CD4-positive, alpha-beta memory T cell (primary cell): ENCODE data around the gene RBM42. TPM values are rescaled to one million over a fixed set of nuclear protein-coding genes. Genes with fewer than 3 reads are reported as not detected.

Experiments used
- CTCF ChIA-PET: fragments of 350-600 bp; sonication (Branson Sonifier 250); formaldehyde crosslinking; loops from one replicate; lab custom pipeline; 2021; ENCODE audit warnings: inconsistent platforms; ENCODE audit not compliant: partially characterized antibody; lab: Charles Lee
- POLR2A ChIA-PET: fragments of 350-600 bp; sonication (Branson Sonifier 250); formaldehyde crosslinking; loops from one replicate; lab custom pipeline; 2021; ENCODE audit not compliant: partially characterized antibody; lab: Charles Lee
- DNase-seq, 5 donors: peaks; one replicate each; pipeline versions ENCODE4 v3.0.0 to v3.0.0-alpha.2; 2020 to 2022; ENCODE audit warnings: mixed read lengths in 1 of 5
- H3K27ac ChIP-seq: one replicate; pipeline ENCODE4 v1.7.0; 2013; ENCODE audit warnings: low read depth, low read length
- H3K27me3 ChIP-seq: 2 replicates; pipeline ENCODE4 v1.7.0; 2013; ENCODE audit warnings: mild to moderate bottlenecking, low read length, moderate library complexity; ENCODE audit not compliant: insufficient read depth
- H3K36me3 ChIP-seq: 2 replicates; pipeline ENCODE4 v1.7.0; 2013; ENCODE audit warnings: mild to moderate bottlenecking, low read length, moderate library complexity; ENCODE audit not compliant: insufficient read depth
- H3K4me1 ChIP-seq: 2 replicates; pipeline ENCODE4 v1.7.0; 2013; ENCODE audit warnings: mild to moderate bottlenecking, low read length, moderate library complexity; ENCODE audit not compliant: insufficient read depth
- H3K4me3 ChIP-seq, 2 donors: one replicate each; pipeline ENCODE4 v1.7.0; 2013; ENCODE audit warnings: low read length in 2 of 2, mild to moderate bottlenecking in 1 of 2
- H3K9me3 ChIP-seq, 2 donors: one replicate each; pipeline ENCODE4 v1.7.0; 2013; ENCODE audit warnings: low read length in 2 of 2, control low read depth in 1 of 2; ENCODE audit not compliant: control insufficient read depth in 1 of 2
- H3K27ac Mint-ChIP-seq, 7 donors: one replicate each; pipeline ENCODE4 v1.8.0; 2020 to 2021; ENCODE audit warnings: mixed read lengths in 7 of 7, mild to moderate bottlenecking in 6 of 7, inconsistent platforms in 3 of 7, moderate library complexity in 3 of 7
- H3K27me3 Mint-ChIP-seq, 2 donors: one replicate each; pipeline ENCODE4 v1.8.0; 2020 to 2021; ENCODE audit warnings: mixed read lengths in 2 of 2
- H3K36me3 Mint-ChIP-seq, 2 donors: one replicate each; pipeline ENCODE4 v1.8.0; 2020 to 2021; ENCODE audit warnings: mixed read lengths in 2 of 2, inconsistent platforms in 1 of 2, mild to moderate bottlenecking in 1 of 2
- H3K4me1 Mint-ChIP-seq, 4 donors: one replicate each; pipeline ENCODE4 v1.8.0; 2020 to 2021; ENCODE audit warnings: mixed read lengths in 4 of 4, mild to moderate bottlenecking in 1 of 4
- H3K4me3 Mint-ChIP-seq, 8 donors: one replicate each; pipeline ENCODE4 v1.8.0; 2020 to 2021; ENCODE audit warnings: mixed read lengths in 8 of 8, mild to moderate bottlenecking in 7 of 8, moderate library complexity in 6 of 8, inconsistent platforms in 3 of 8
- H3K9me3 Mint-ChIP-seq, 8 donors: one replicate each; pipeline ENCODE4 v1.8.0; 2020 to 2021; ENCODE audit warnings: mixed read lengths in 8 of 8, mild to moderate bottlenecking in 5 of 8, inconsistent platforms in 3 of 8, moderate library complexity in 1 of 8
- intact Hi-C: fragments of 100-400 bp; cut with micrococcal nuclease; formaldehyde crosslinking; loops from one replicate; pipeline ENCODE4 v1.15.1; 2023
- polyA plus RNA-seq, 2 donors: library from polyadenylated mRNA; unstranded; fragments of 300-500 nt; fragmentation: Illumina TruSeq; gene quantifications; one replicate each; pipeline ENCODE4 v1.2.3, GENCODE V29; 2021
- total RNA-seq, 2 experiments: library from RNA; stranded (reverse); gene quantifications; one replicate each; pipeline ENCODE4 v1.2.3, GENCODE V29; 2021

RBM42 gene
- total and polyA plus RNA-seq, 4 experiments from 2014 or later = 42.9 to 61.0 (median 54.4) TPM

GRCh38 chr19:35657904-35658700 is 29.3 kb downstream of the RBM42 start:
- Mint-ChIP-seq H3K9me3 (peaks cover 0 to 2% (median 0%) of the 10 kb centered on the region in 8 donors), H3K36me3 (peaks cover 30 to 60% of the 10 kb centered on the region in 2 donors), H3K4me3 (no peak overlapping the region), H3K27me3 (no peaks in the 10 kb centered on the region), H3K4me1 (peaks cover 5 to 13% (median 10%) of the 10 kb centered on the region in 4 donors), H3K27ac (peak overlapping the region in 3 of 7 donors; percentile 2 to 32 (median 6))
- no peak overlapping the region for H3K27ac ChIP-seq
- no peak overlapping the region for H3K4me3 ChIP-seq
- CTCF ChIA-PET = interaction anchor here (0.6 kb wide), 1 partner anchor 559 kb away, joined by 3 read pairs; no protein-coding TSS in a partner anchor
- H3K9me3 ChIP-seq = no peaks in the 10 kb centered on the region
- no peak for DNase-seq
- peaks cover 42% of the 10 kb centered on the region for H3K36me3 ChIP-seq
- H3K27me3 ChIP-seq = no peaks in the 10 kb centered on the region
- intact Hi-C loops = no loop called here
- POLR2A ChIA-PET = no interaction called here
- H3K4me1 ChIP-seq = no peaks in the 10 kb centered on the region

- H3K4me1 ChIP-seq = no peaks in the 10 kb centered on the region
- Mint-ChIP-seq H3K27me3 (no peaks in the 10 kb centered on the region), H3K9me3 (peaks cover 0 to 2% (median 0%) of the 10 kb centered on the region in 8 donors), H3K27ac (no peak overlapping the region), H3K4me1 (peaks cover 0 to 6% (median 3%) of the 10 kb centered on the region in 4 donors), H3K36me3 (peaks cover 7 to 38% of the 10 kb centered on the region in 2 donors), H3K4me3 (no peak overlapping the region)
- ChIA-PET POLR2A (no interaction called here), CTCF (interaction anchor here (0.6 to 1.4 kb wide), 2 partner anchors 8 to 288 kb away, joined by 3 read pairs; no protein-coding TSS in a partner anchor)
- H3K27ac ChIP-seq = no peak overlapping the region
- H3K27me3 ChIP-seq = no peaks in the 10 kb centered on the region
- intact Hi-C loops = no loop called here
- H3K9me3 ChIP-seq = no peaks in the 10 kb centered on the region
- H3K36me3 ChIP-seq = peaks cover 15% of the 10 kb centered on the region
- H3K4me3 ChIP-seq = no peak overlapping the region
- DNase-seq = no peak
Measured at GRCh38 chr19:35661995-35662340, 33.1 kb downstream of the RBM42 start.

DNA sequence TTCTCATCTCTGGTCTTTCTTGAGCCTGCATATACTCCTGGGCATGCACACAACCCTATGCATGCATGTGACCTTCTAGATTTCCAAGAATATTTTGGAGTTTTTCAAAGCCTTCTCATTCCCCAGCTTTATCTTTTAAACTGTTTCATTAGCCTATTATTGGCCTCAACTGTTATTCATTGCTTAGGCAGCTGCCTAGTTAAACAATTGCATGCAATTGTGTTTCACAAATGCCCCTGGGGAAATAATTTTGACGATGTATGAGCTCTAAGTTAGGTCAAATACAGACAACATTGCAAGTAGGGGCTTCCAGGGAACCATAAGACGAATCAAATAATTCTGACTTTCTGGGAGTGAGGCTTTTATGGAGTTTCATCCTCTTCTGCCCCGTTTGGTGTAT is 35.1 kb downstream of the RBM42 start:
- ChIA-PET POLR2A (interaction anchor here (0.6 to 1.6 kb wide), 2 partner anchors 9 to 16 kb away, joined by 3 to 5 read pairs; partner anchors contain the start of gene COX6B1), CTCF (no interaction called here)
- Histone ChIP-seq H3K36me3 (no peaks in the 10 kb centered on the region), H3K9me3 (no peaks in the 10 kb centered on the region), H3K4me3 (no peak overlapping the region), H3K27me3 (no peaks in the 10 kb centered on the region), H3K27ac (no peak overlapping the region), H3K4me1 (no peaks in the 10 kb centered on the region)
- Mint-ChIP-seq H3K27ac (no peak overlapping the region), H3K9me3 (peaks cover 0 to 2% (median 0%) of the 10 kb centered on the region in 8 donors), H3K36me3 (peaks cover 0 to 23% of the 10 kb centered on the region in 2 donors), H3K27me3 (no peaks in the 10 kb centered on the region), H3K4me1 (peaks cover 0 to 5% (median under 1%) of the 10 kb centered on the region in 4 donors), H3K4me3 (peak overlapping the region in 1 of 8 donors; percentile 31)
- intact Hi-C loops = no loop called here
- no peak for DNase-seq

GRCh38 chr19:35665157-35665556 is 36.3 kb downstream of the RBM42 start:
- H3K36me3 ChIP-seq = no peaks in the 10 kb centered on the region
- POLR2A ChIA-PET = interaction anchor here (1.6 kb wide), 1 partner anchor 17 kb away, joined by 5 read pairs; the partner anchor contains the start of gene COX6B1
- H3K4me3 Mint-ChIP-seq = no peak overlapping the region
- H3K9me3 Mint-ChIP-seq = peaks cover 0 to 2% (median 0%) of the 10 kb centered on the region in 8 donors
- DNase-seq = no peak
- H3K9me3 ChIP-seq = no peaks in the 10 kb centered on the region
- CTCF ChIA-PET = no interaction called here
- intact Hi-C loops = no loop called here
- no peaks in the 10 kb centered on the region for H3K4me1 ChIP-seq
- H3K36me3 Mint-ChIP-seq = peaks cover 0 to 19% of the 10 kb centered on the region in 2 donors
- H3K4me3 ChIP-seq = no peak overlapping the region
- H3K27ac Mint-ChIP-seq = no peak overlapping the region
- peaks cover 0 to 5% (median under 1%) of the 10 kb centered on the region in 4 donors for H3K4me1 Mint-ChIP-seq
- H3K27ac ChIP-seq = no peak overlapping the region
- peaks cover 6 to 7% of the 10 kb centered on the region in 2 donors for H3K27me3 Mint-ChIP-seq
- H3K27me3 ChIP-seq = no peaks in the 10 kb centered on the region

DNA sequence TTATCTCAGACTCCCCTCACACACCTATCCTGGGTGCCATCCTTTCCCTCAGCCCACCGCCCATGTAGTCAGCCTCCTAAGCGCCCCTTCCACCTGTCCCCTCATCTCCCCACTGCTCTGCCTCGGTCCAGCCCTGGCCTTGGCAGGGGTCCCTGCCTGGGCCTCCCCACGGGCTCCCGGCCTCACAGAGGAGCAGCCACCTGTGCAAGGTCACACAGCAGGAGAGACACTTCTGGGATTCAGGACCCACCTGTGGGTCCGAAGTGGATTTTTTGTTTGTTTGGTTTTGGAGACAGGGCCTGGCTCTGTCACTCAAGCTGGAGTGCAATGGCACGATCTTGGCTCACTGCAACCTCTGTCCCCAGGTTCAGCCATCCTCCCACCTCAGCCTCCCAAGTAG is 36.8 kb downstream of the RBM42 start:
- peaks cover 0 to 5% (median under 1%) of the 10 kb centered on the region in 4 donors for H3K4me1 Mint-ChIP-seq
- Histone ChIP-seq H3K27me3 (no peaks in the 10 kb centered on the region), H3K9me3 (no peaks in the 10 kb centered on the region), H3K4me3 (no peak overlapping the region), H3K36me3 (no peaks in the 10 kb centered on the region), H3K4me1 (no peaks in the 10 kb centered on the region), H3K27ac (no peak overlapping the region)
- H3K27ac Mint-ChIP-seq = no peak overlapping the region
- H3K27me3 Mint-ChIP-seq = peaks cover 6 to 8% of the 10 kb centered on the region in 2 donors
- peaks cover 0 to 2% (median 0%) of the 10 kb centered on the region in 8 donors for H3K9me3 Mint-ChIP-seq
- peaks cover 0 to 17% of the 10 kb centered on the region in 2 donors for H3K36me3 Mint-ChIP-seq
- ChIA-PET POLR2A (no interaction called here), CTCF (no interaction called here)
- intact Hi-C loops = no loop called here
- no peak for DNase-seq
- no peak overlapping the region for H3K4me3 Mint-ChIP-seq

DNA sequence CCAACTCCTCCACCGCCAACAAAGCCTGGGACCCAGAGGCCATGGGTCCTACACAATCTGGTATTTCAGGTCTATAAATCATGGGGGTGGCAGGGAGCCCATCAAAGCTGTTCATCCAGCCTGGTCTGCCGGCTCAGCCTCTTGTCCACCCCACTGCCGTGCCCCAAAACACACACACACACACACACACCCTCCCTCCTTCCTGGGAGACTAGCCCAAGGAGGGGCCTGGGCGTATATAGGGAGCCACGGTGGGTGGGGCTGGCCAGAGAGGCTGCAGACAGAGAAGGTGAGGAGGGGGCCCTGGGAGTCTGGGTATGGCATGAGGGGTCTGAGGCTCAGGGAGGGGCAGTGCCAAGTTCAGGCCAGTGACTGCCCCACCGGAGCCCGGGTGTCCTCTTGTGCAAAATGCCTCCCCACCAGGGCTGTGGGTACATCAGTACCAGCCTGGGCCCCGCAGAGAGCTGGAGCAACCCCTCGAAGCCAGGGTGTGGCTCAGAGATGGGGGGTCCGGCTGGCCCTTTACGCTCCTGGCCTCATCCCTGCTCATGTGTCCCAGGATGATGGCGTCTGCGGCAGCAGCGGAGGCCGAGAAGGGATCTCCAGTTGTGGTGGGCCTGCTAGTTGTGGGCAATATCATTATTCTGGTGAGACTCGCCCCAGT is 37.5 kb downstream of the RBM42 start, which contains the start of gene UPK1A:
Gene UPK1A, plus strand, starts transcription at position 267 of the 663 bp plus-strand sequence. Its CDS starts 296 bp downstream, at position 563.
- no peaks in the 10 kb centered on the region for H3K27me3 ChIP-seq
- H3K4me1 Mint-ChIP-seq = peaks cover 0 to 5% (median under 1%) of the 10 kb centered on the region in 4 donors
- no peak within 1 kb of the TSS for H3K27ac ChIP-seq
- peaks cover 0 to 2% (median 0%) of the 10 kb centered on the region in 8 donors for H3K9me3 Mint-ChIP-seq
- H3K27me3 Mint-ChIP-seq = peaks cover 9 to 10% of the 10 kb centered on the region in 2 donors
- no peaks in the 10 kb centered on the region for H3K36me3 ChIP-seq
- H3K4me3 Mint-ChIP-seq = no peak within 1 kb of the TSS
- H3K4me1 ChIP-seq = no peaks in the 10 kb centered on the region
- CTCF ChIA-PET = no interaction called here
- H3K27ac Mint-ChIP-seq = peak within 1 kb of the TSS in 1 of 7 donors; percentile 51
- peaks cover 0 to 13% of the 10 kb centered on the region in 2 donors for H3K36me3 Mint-ChIP-seq
- DNase-seq = no peak
- intact Hi-C loops = no loop called here
- H3K9me3 ChIP-seq = no peaks in the 10 kb centered on the region
- no peak within 1 kb of the TSS for H3K4me3 ChIP-seq
- POLR2A ChIA-PET = interaction anchor here (0.5 kb wide), 1 partner anchor 85 kb away, joined by 3 read pairs; no protein-coding TSS in a partner anchor

GRCh38 chr19:35669566-35669965 is 40.7 kb downstream of the RBM42 start:
- Mint-ChIP-seq H3K27ac (no peak overlapping the region), H3K9me3 (peaks cover 0 to 2% (median 0%) of the 10 kb centered on the region in 8 donors), H3K4me3 (peak overlapping the region in 1 of 8 donors; percentile 41), H3K4me1 (peaks cover 7 to 10% (median 8%) of the 10 kb centered on the region in 4 donors), H3K27me3 (peaks cover 16 to 19% of the 10 kb centered on the region in 2 donors), H3K36me3 (no peaks in the 10 kb centered on the region)
- DNase-seq = no peak
- no peaks in the 10 kb centered on the region for H3K36me3 ChIP-seq
- H3K9me3 ChIP-seq = no peaks in the 10 kb centered on the region
- no peaks in the 10 kb centered on the region for H3K27me3 ChIP-seq
- ChIA-PET CTCF (no interaction called here), POLR2A (interaction anchor here (0.7 kb wide), 1 partner anchor 583 kb away, joined by 3 read pairs; no protein-coding TSS in a partner anchor)
- no peak overlapping the region for H3K27ac ChIP-seq
- H3K4me3 ChIP-seq = no peak overlapping the region
- intact Hi-C loops = no loop called here
- peaks cover 3% of the 10 kb centered on the region for H3K4me1 ChIP-seq
